ENCODE measurements around the gene TCF7L1. TPM values are rescaled to one million over a fixed set of nuclear protein-coding genes. Genes with fewer than 3 reads are reported as not detected.

The TCF7L1 gene
- total RNA-seq, 2 experiments from 2014 or later, result not detected

- H3K79me2 ChIP-seq (ENCODE audit: insufficient read depth, low read depth, low read length), result no peaks in the 10 kb centered on the region
- no peak overlapping the region for H2AFZ ChIP-seq (ENCODE audit: low read length)
- H4K20me1 ChIP-seq (ENCODE audit: insufficient read depth, low read length), result no peaks in the 10 kb centered on the region
- DNase-seq (ENCODE audit: low spot score), result no peak
- no TSS peak for BruUV-seq (replicated peaks)
- no peaks in the 10 kb centered on the region for H3K4me1 ChIP-seq (ENCODE audit: insufficient read depth, low read length, poor library complexity, severe bottlenecking)
- intact Hi-C loops (cut with micrococcal nuclease; ENCODE audit: unreplicated experiment), result loop anchor here (10.0 kb wide), 2 partner anchors 147 to 787 kb away; partner anchors contain the start of gene TCF7L1
- ChIA-PET POLR2A (no interaction called here), CTCF (ENCODE audit: unreplicated experiment) (no interaction called here)
- no peak overlapping the region for H3K27ac ChIP-seq (ENCODE audit: low read depth, low read length, poor library complexity, severe bottlenecking)
- no peak overlapping the region for H3K4me3 ChIP-seq (ENCODE audit: low read depth, low read length, poor library complexity, severe bottlenecking)
- no peak overlapping the region for H3K4me2 ChIP-seq (ENCODE audit: low read length)
- H3K9me3 ChIP-seq (ENCODE audit: low read length), result no peaks in the 10 kb centered on the region
- H3K9me2 ChIP-seq (ENCODE audit: insufficient read depth, low read length), result no peaks in the 10 kb centered on the region
- TF ChIP-seq EZH2phosphoT487 (IDR thresholded peaks at IDR 0.05; ENCODE audit: borderline replicate concordance, low read depth, low read length), result no peak
- TF ChIP-seq CTCF (conservative IDR thresholded peaks at IDR 0.05; ENCODE audit: low read length), result no peak
- H3K36me3 ChIP-seq (ENCODE audit: insufficient read depth, low read length), result no peaks in the 10 kb centered on the region
Observed at GRCh38 chr2:85281553-85281952, 148.4 kb downstream of the TCF7L1 start.

GRCh38 chr2:85282914-85283313, 149.7 kb downstream of the TCF7L1 start:
- no peaks in the 10 kb centered on the region for H3K9me3 ChIP-seq (ENCODE audit: low read length)
- TF ChIP-seq EZH2phosphoT487 (IDR thresholded peaks at IDR 0.05; ENCODE audit: borderline replicate concordance, low read depth, low read length), result no peak
- no peak for TF ChIP-seq CTCF (conservative IDR thresholded peaks at IDR 0.05; ENCODE audit: low read length)
- no peak for DNase-seq (ENCODE audit: low spot score)
- intact Hi-C loops (cut with micrococcal nuclease; ENCODE audit: unreplicated experiment), result loop anchor here (10.0 kb wide), 2 partner anchors 148 to 788 kb away; partner anchors contain the start of gene TCF7L1
- H3K4me2 ChIP-seq (ENCODE audit: low read length), result no peak overlapping the region
- BruUV-seq (replicated peaks), result no TSS peak
- ChIA-PET CTCF (ENCODE audit: unreplicated experiment) (no interaction called here), POLR2A (no interaction called here)
- no peaks in the 10 kb centered on the region for H4K20me1 ChIP-seq (ENCODE audit: insufficient read depth, low read length)
- H2AFZ ChIP-seq (ENCODE audit: low read length), result no peak overlapping the region
- H3K79me2 ChIP-seq (ENCODE audit: insufficient read depth, low read depth, low read length), result no peaks in the 10 kb centered on the region
- H3K9me2 ChIP-seq (ENCODE audit: insufficient read depth, low read length), result no peaks in the 10 kb centered on the region
- no peak overlapping the region for H3K4me3 ChIP-seq (ENCODE audit: low read depth, low read length, poor library complexity, severe bottlenecking)
- H3K36me3 ChIP-seq (ENCODE audit: insufficient read depth, low read length), result no peaks in the 10 kb centered on the region
- no peaks in the 10 kb centered on the region for H3K4me1 ChIP-seq (ENCODE audit: insufficient read depth, low read length, poor library complexity, severe bottlenecking)
- H3K27ac ChIP-seq (ENCODE audit: low read depth, low read length, poor library complexity, severe bottlenecking), result no peak overlapping the region

GRCh38 chr2:85283641-85284040, 150.4 kb downstream of the TCF7L1 start:
- intact Hi-C loops (cut with micrococcal nuclease; ENCODE audit: unreplicated experiment), result loop anchor here (2.0 to 10.0 kb wide), 3 partner anchors 17 to 789 kb away; partner anchors contain the start of gene TCF7L1
- CTCF ChIA-PET (ENCODE audit: unreplicated experiment), result no interaction called here

More at GRCh38 chr2:85283641-85284040, 150.4 kb downstream of the TCF7L1 start:
- no peaks in the 10 kb centered on the region for H3K36me3 ChIP-seq (ENCODE audit: insufficient read depth, low read length)
- no TSS peak for BruUV-seq (replicated peaks)
- H3K27ac ChIP-seq (ENCODE audit: low read depth, low read length, poor library complexity, severe bottlenecking), result no peak overlapping the region
- POLR2A ChIA-PET, result no interaction called here
- H2AFZ ChIP-seq (ENCODE audit: low read length), result no peak overlapping the region
- TF ChIP-seq EZH2phosphoT487 (IDR thresholded peaks at IDR 0.05; ENCODE audit: borderline replicate concordance, low read depth, low read length) (no peak), CTCF (conservative IDR thresholded peaks at IDR 0.05; ENCODE audit: low read length) (no peak)
- no peaks in the 10 kb centered on the region for H3K79me2 ChIP-seq (ENCODE audit: insufficient read depth, low read depth, low read length)
- no peaks in the 10 kb centered on the region for H3K9me3 ChIP-seq (ENCODE audit: low read length)
- no peaks in the 10 kb centered on the region for H4K20me1 ChIP-seq (ENCODE audit: insufficient read depth, low read length)
- no peak for DNase-seq (ENCODE audit: low spot score)
- no peaks in the 10 kb centered on the region for H3K9me2 ChIP-seq (ENCODE audit: insufficient read depth, low read length)
- H3K4me1 ChIP-seq (ENCODE audit: insufficient read depth, low read length, poor library complexity, severe bottlenecking), result no peaks in the 10 kb centered on the region
- H3K4me3 ChIP-seq (ENCODE audit: low read depth, low read length, poor library complexity, severe bottlenecking), result no peak overlapping the region
- no peak overlapping the region for H3K4me2 ChIP-seq (ENCODE audit: low read length)

Measured in OCI-LY7 (cell line).